DOHH2 (cell line): Measurements from ENCODE around the gene CDKN1A.

Experiments
- EZH2phosphoT487 ChIP-seq: fragments of 200-600 bp; sonication (generic); IDR thresholded peaks from 2 replicates; pipeline ENCODE4 v1.6.1; 2017; ENCODE audit warnings: borderline replicate concordance, mild to moderate bottlenecking, antibody characterized with exemption, low read length, moderate library complexity, mixed read lengths
- TF ChIP-seq, protein P1 (sequence below): fragments of 200-600 bp; sonication (generic); IDR thresholded peaks from one replicate; pipeline ENCODE4 v1.5.1; 2014; ENCODE audit warnings: antibody characterized with exemption, mild to moderate bottlenecking, low read depth, low read length; ENCODE audit not compliant: poor library complexity, severe bottlenecking

GRCh38 chr6:36715469-36715868 is 37.0 kb downstream of the CDKN1A start:
- TF ChIP-seq, protein P1, sequence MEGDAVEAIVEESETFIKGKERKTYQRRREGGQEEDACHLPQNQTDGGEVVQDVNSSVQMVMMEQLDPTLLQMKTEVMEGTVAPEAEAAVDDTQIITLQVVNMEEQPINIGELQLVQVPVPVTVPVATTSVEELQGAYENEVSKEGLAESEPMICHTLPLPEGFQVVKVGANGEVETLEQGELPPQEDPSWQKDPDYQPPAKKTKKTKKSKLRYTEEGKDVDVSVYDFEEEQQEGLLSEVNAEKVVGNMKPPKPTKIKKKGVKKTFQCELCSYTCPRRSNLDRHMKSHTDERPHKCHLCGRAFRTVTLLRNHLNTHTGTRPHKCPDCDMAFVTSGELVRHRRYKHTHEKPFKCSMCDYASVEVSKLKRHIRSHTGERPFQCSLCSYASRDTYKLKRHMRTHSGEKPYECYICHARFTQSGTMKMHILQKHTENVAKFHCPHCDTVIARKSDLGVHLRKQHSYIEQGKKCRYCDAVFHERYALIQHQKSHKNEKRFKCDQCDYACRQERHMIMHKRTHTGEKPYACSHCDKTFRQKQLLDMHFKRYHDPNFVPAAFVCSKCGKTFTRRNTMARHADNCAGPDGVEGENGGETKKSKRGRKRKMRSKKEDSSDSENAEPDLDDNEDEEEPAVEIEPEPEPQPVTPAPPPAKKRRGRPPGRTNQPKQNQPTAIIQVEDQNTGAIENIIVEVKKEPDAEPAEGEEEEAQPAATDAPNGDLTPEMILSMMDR: no peak
- no peak for TF ChIP-seq EZH2phosphoT487
